Suprapubic skin (tissue), 3 donors: ENCODE results near the gene CD93.

ENCODE experiments used
- CTCF ChIP-seq, 2 donors: fragments of 200-600 bp in 1 of 2; fragments of 450-650 bp in 1 of 2; sonication (generic) in 1 of 2; IDR thresholded peaks; one replicate each; pipeline ENCODE4 v1.5.1; 2016 to 2019; ENCODE audit warnings: antibody characterized with exemption in 2 of 2, mild to moderate bottlenecking in 1 of 2, moderate library complexity in 1 of 2
- EP300 ChIP-seq: sonication (generic); formaldehyde crosslinking; IDR thresholded peaks from one replicate; pipeline ENCODE4 v1.6.1; 2017; ENCODE audit warnings: antibody characterized with exemption
- POLR2A ChIP-seq, 2 donors: fragments of 450-650 bp; IDR thresholded peaks; one replicate each; pipeline ENCODE4 v1.6.1; 2017; ENCODE audit warnings: antibody characterized with exemption in 2 of 2, mild to moderate bottlenecking in 2 of 2, moderate library complexity in 2 of 2

GRCh38 chr20:23062632-23063031, 23.5 kb downstream of the CD93 start:
- TF ChIP-seq POLR2A (IDR thresholded peaks at IDR 0.05): no peak
- no peak for TF ChIP-seq EP300
- TF ChIP-seq CTCF (IDR thresholded peaks at IDR 0.05): no peak
